Testis (tissue), 3 donors: Measurements from ENCODE around the gene IL31RA. TPM values are rescaled to one million over a fixed set of nuclear protein-coding genes. Genes with fewer than 3 reads are reported as not detected.

Source experiments
- DNase-seq: peaks from one replicate; pipeline ENCODE4 v3.0.0-alpha.2; 2019
- H3K27ac ChIP-seq, 2 donors: fragments of 200-600 bp; sonication (generic); one replicate each; pipeline ENCODE4 v1.5.1; 2019
- H3K27me3 ChIP-seq: fragments of 200-600 bp; sonication (generic); one replicate; pipeline ENCODE4 v1.5.1; 2019
- H3K36me3 ChIP-seq: fragments of 200-600 bp; sonication (generic); one replicate; pipeline ENCODE4 v1.5.1; 2017; ENCODE audit warnings: low read depth; ENCODE audit errors: missing control alignments
- H3K4me1 ChIP-seq: fragments of 200-600 bp; sonication (generic); one replicate; pipeline ENCODE4 v1.5.1; 2019
- H3K4me3 ChIP-seq, 2 donors: fragments of 200-600 bp; sonication (generic); one replicate each; pipeline ENCODE4 v1.5.1; 2017 to 2019
- H3K9me3 ChIP-seq: fragments of 200-600 bp; sonication (generic); one replicate; pipeline ENCODE4 v1.5.1; 2017
- CTCF ChIP-seq, 3 experiments: fragments of 450-650 bp in 2 of 3; fragments of 200-600 bp in 1 of 3; sonication (generic) in 1 of 3; IDR thresholded peaks; one replicate each; pipeline ENCODE4 v1.5.1; 2016 to 2019; ENCODE audit warnings: antibody characterized with exemption in 3 of 3, mild to moderate bottlenecking in 2 of 3, moderate library complexity in 1 of 3
- POLR2A ChIP-seq: fragments of 450-650 bp; IDR thresholded peaks from one replicate; pipeline ENCODE4 v1.6.1; 2017; ENCODE audit warnings: antibody characterized with exemption, mild to moderate bottlenecking, moderate library complexity
- WGBS, 2 donors: methylation state at CpG; one replicate each; pipeline ENCODE4 v1.1.5; 2018; 5-methylcytosine and 5-hydroxymethylcytosine counted together
- intact Hi-C: fragments of 100-400 bp; cut with DNase I; formaldehyde crosslinking; loops from one replicate; pipeline ENCODE4 v1.15.1; 2023; ENCODE audit warnings: low total_unique reads
- polyA plus RNA-seq: library from polyadenylated mRNA; stranded (reverse); fragments of 350-450 nt; fragmentation: Illumina TruSeq; extraction: RNeasy Lipid Tissue Mini Kit (QIAGEN cat#74804); gene quantifications from one replicate; pipeline ENCODE4 v1.2.3, GENCODE V29; 2014; ENCODE audit warnings: low read depth, low replicate concordance; ENCODE audit not compliant: insufficient read depth
- total RNA-seq, 2 donors: library from RNA; depleted of rRNA; stranded (reverse); fragments of >200 nt; gene quantifications; one replicate each; pipeline ENCODE4 v1.2.3, GENCODE V29; 2016

The IL31RA gene
- total and polyA plus RNA-seq, 3 donors from 2014 or later = 2.7 to 3.9 (median 3.1) TPM

- H3K27me3 ChIP-seq = no peaks in the 10 kb centered on the region
- H3K36me3 ChIP-seq = no peaks in the 10 kb centered on the region
- TF ChIP-seq CTCF (IDR thresholded peaks at IDR 0.05) (no peak), POLR2A (no peak)
- H3K9me3 ChIP-seq = no peaks in the 10 kb centered on the region
- no peak overlapping the region for H3K27ac ChIP-seq
- DNase-seq = no peak
- 41 to 44% methylated on average over 1 of the region's 1 CpG for WGBS, 2 donors
- intact Hi-C loops = no loop called here
- H3K4me3 ChIP-seq = no peak overlapping the region
- H3K4me1 ChIP-seq = no peaks in the 10 kb centered on the region
Observed at GRCh38 chr5:55868846-55869245, 17.7 kb downstream of the IL31RA start.

- intact Hi-C loops = no loop called here
- Histone ChIP-seq H3K4me1 (no peaks in the 10 kb centered on the region), H3K27me3 (no peaks in the 10 kb centered on the region), H3K4me3 (no peak overlapping the region), H3K9me3 (no peaks in the 10 kb centered on the region), H3K27ac (no peak overlapping the region), H3K36me3 (no peaks in the 10 kb centered on the region)
- no peak for DNase-seq
- 90 to 95% methylated on average over 4 of the region's 4 CpGs for WGBS, 2 donors
- TF ChIP-seq POLR2A (no peak), CTCF (IDR thresholded peaks at IDR 0.05) (no peak)
Observed at GRCh38 chr5:55869847-55870246, 18.7 kb downstream of the IL31RA start.

DNA sequence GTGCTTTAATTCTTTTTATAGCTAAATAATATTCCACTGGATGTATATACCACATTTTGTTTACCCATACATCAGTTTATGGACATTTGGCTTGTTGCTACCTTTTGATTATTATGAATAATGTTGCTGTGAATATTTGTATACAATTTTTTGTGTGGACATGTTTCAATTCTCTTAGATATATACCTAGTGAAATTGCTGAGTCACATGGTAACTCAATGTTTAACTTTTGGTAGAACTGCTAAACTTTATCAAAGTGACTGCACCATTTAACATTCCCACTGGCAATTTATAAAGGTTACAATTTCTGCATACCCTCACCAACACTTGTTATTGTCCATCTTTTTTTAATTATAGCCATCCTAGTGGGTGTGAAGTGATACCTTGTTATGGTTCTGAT, 22.1 kb downstream of the IL31RA start:
- TF ChIP-seq POLR2A = no peak
- no peak for TF ChIP-seq CTCF (IDR thresholded peaks at IDR 0.05)
- intact Hi-C loops = no loop called here
- H3K4me1 ChIP-seq = no peaks in the 10 kb centered on the region
- no peak overlapping the region for H3K27ac ChIP-seq
- no peaks in the 10 kb centered on the region for H3K27me3 ChIP-seq
- DNase-seq = no peak
- H3K36me3 ChIP-seq = no peaks in the 10 kb centered on the region
- no peaks in the 10 kb centered on the region for H3K9me3 ChIP-seq
- H3K4me3 ChIP-seq = no peak overlapping the region

DNA sequence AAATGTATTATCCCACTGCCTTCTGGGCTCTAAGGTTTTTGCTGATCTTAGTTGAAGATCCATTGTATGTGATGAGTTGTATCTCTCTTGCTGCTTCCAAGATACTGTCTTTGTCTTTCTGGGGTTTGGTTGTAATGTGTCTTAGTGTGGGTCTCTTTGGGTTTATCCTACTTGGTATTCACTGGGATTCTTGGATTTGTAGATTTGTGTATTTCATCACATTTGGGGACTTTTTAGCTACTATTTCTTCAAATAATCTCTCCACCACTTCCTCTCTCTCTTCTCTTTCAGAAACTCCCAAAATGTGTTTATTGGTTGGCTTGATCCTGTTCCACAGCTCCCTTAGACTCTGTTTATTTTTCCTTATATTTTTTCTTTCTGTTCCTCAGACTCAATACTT, 26.5 kb downstream of the IL31RA start:
- Histone ChIP-seq H3K27ac (no peak overlapping the region), H3K4me1 (no peaks in the 10 kb centered on the region), H3K4me3 (no peak overlapping the region), H3K36me3 (no peaks in the 10 kb centered on the region), H3K9me3 (no peaks in the 10 kb centered on the region), H3K27me3 (no peaks in the 10 kb centered on the region)
- intact Hi-C loops = no loop called here
- TF ChIP-seq CTCF (IDR thresholded peaks at IDR 0.05) (no peak), POLR2A (no peak)
- DNase-seq = no peak

DNA sequence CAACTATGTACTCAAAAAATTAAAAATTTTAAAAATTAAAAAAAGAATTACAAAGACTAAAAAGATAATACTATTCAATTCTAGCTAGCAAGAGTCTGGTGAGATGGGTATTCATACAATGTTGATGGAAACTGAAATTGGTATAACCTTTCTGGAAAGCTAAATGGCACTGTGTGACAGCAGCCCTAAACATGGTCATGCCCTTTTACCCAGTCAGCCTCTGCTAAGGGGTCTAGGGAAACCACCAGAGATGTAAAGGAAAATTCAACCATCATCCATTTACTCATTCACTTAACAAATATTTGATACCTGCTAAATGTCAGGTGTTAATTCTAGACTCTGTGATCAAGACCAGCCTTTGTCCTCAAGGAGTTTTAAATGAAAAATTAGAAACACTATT, 29.3 kb downstream of the IL31RA start:
- H3K36me3 ChIP-seq = no peaks in the 10 kb centered on the region
- intact Hi-C loops = no loop called here
- DNase-seq = no peak
- TF ChIP-seq CTCF (IDR thresholded peaks at IDR 0.05) (no peak), POLR2A (no peak)
- H3K4me3 ChIP-seq = peak overlapping the region in 1 of 2 donors; percentile 29
- no peak overlapping the region for H3K27ac ChIP-seq
- H3K9me3 ChIP-seq = no peaks in the 10 kb centered on the region
- no peaks in the 10 kb centered on the region for H3K4me1 ChIP-seq
- H3K27me3 ChIP-seq = no peaks in the 10 kb centered on the region
